SK-N-SH (cell line): ENCODE measurements around the gene PPP1R9B. TPM values are rescaled to one million over a fixed set of nuclear protein-coding genes. Genes with fewer than 3 reads are reported as not detected.

Experiments used
- CTCF ChIA-PET: fragments of 300-600, 350-600 bp; formaldehyde crosslinking; extraction: SDS; loops from one replicate; lab custom pipeline; 2021; lab: Yijun Ruan, JAX
- POLR2A ChIA-PET: fragments of 350-600 bp; sonication (Branson Sonifier 250); formaldehyde crosslinking; extraction: SDS; loops from one replicate; lab custom pipeline; 2020; ENCODE audit warnings: antibody characterized with exemption, inconsistent platforms; lab: Yijun Ruan, JAX
- DNase-seq: peaks from one replicate; pipeline ENCODE4 v3.0.0; 2012
- H2AFZ ChIP-seq: fragments of 200-600 bp; sonication (generic); 2 replicates; pipeline ENCODE4 v1.8.1; 2016; ENCODE audit warnings: antibody characterized with exemption, mild to moderate bottlenecking, low read depth
- H3F3A ChIP-seq: fragments of 200-600 bp; sonication (generic); replicated peaks from 2 replicates; pipeline ENCODE3; 2016; ENCODE audit warnings: antibody characterized with exemption, mild to moderate bottlenecking; ENCODE audit not compliant: insufficient read depth
- H3K27ac ChIP-seq, 2 experiments: fragments of 200-500 bp in 1 of 2; fragments of 200-600 bp in 1 of 2; sonication (Bioruptor generic) in 1 of 2; sonication (generic), shearing (Covaris generic) in 1 of 2; 2 replicates each; pipeline versions ENCODE4 v1.5.1 to v1.6.1; 2014 to 2016; ENCODE audit warnings: low read depth in 2 of 2, inconsistent platforms in 1 of 2, low read length in 1 of 2, mild to moderate bottlenecking in 1 of 2, mixed read lengths in 1 of 2
- H3K27me3 ChIP-seq: fragments of 200-600 bp; sonication (generic), shearing (Covaris generic); 2 replicates; pipeline ENCODE4 v1.6.1; 2016; ENCODE audit warnings: mixed run types; ENCODE audit not compliant: insufficient read depth
- H3K36me3 ChIP-seq, 2 experiments: fragments of 200-500 bp in 1 of 2; fragments of 200-600 bp in 1 of 2; sonication (Bioruptor generic) in 1 of 2; sonication (generic) in 1 of 2; replicated peaks in 1 of 2; 2 replicates each; pipeline versions ENCODE3 to v1.5.1; 2014 to 2016; ENCODE audit warnings: low read length in 1 of 2, mild to moderate bottlenecking in 1 of 2; ENCODE audit not compliant: insufficient read depth in 2 of 2, control insufficient read depth in 1 of 2
- H3K4me1 ChIP-seq, 2 experiments: fragments of 200-500 bp in 1 of 2; fragments of 200-600 bp in 1 of 2; sonication (Bioruptor generic) in 1 of 2; sonication (generic), shearing (Covaris generic) in 1 of 2; 2 replicates each; pipeline versions ENCODE4 v1.5.1 to v1.6.1; 2014 to 2016; ENCODE audit warnings: low read depth in 1 of 2, low read length in 1 of 2, mixed run types in 1 of 2; ENCODE audit not compliant: insufficient read depth in 2 of 2, control insufficient read depth in 1 of 2
- H3K4me2 ChIP-seq: fragments of 200-600 bp; sonication (generic), shearing (Covaris generic); 2 replicates; pipeline ENCODE4 v1.6.1; 2017; ENCODE audit warnings: mixed run types
- H3K4me3 ChIP-seq, 2 experiments: fragments of 200-500 bp in 1 of 2; fragments of 200-600 bp in 1 of 2; sonication (Bioruptor generic) in 1 of 2; sonication (generic), shearing (Covaris generic) in 1 of 2; 2 replicates each; pipeline versions ENCODE4 v1.5.1 to v1.8.1; 2014 to 2016; ENCODE audit warnings: low read depth in 2 of 2, inconsistent platforms in 1 of 2, low read length in 1 of 2, mild to moderate bottlenecking in 1 of 2, mixed read lengths in 1 of 2, moderate library complexity in 1 of 2
- H3K79me2 ChIP-seq: fragments of 200-600 bp; sonication (generic); 2 replicates; pipeline ENCODE4 v1.8.1; 2017; ENCODE audit warnings: mild to moderate bottlenecking; ENCODE audit not compliant: insufficient read depth
- H3K9ac ChIP-seq: fragments of 200-600 bp; sonication (generic); 2 replicates; pipeline ENCODE4 v1.6.1; 2017; ENCODE audit warnings: mixed run types
- H3K9me2 ChIP-seq: fragments of 200-600 bp; sonication (generic); 2 replicates; pipeline ENCODE4 v1.6.1; 2017; ENCODE audit warnings: mixed run types
- H3K9me3 ChIP-seq: fragments of 200-600 bp; sonication (generic); 2 replicates; pipeline ENCODE4 v1.6.1; 2017; ENCODE audit warnings: mixed run types, mild to moderate bottlenecking, moderate library complexity
- H4K20me1 ChIP-seq: fragments of 200-600 bp; sonication (generic); 2 replicates; pipeline ENCODE4 v1.6.1; 2017; ENCODE audit warnings: mild to moderate bottlenecking, mixed run types; ENCODE audit not compliant: insufficient read depth
- CHD2 ChIP-seq: fragments of 150-350 bp; IDR thresholded peaks from 2 replicates; pipeline ENCODE4 v1.6.1; 2018; ENCODE audit warnings: low read length; ENCODE audit not compliant: partially characterized antibody
- CTCF ChIP-seq: fragments of 200-600 bp; sonication (generic); IDR thresholded peaks from 2 replicates; pipeline ENCODE4 v1.6.1; 2017; ENCODE audit warnings: antibody characterized with exemption, mild to moderate bottlenecking, moderate library complexity
- ELF1 ChIP-seq: IDR thresholded peaks from 2 replicates; pipeline ENCODE4 v1.4.0; 2012
- EP300 ChIP-seq, 2 experiments: IDR thresholded peaks; 2 replicates each; pipeline versions ENCODE4 v1.4.0 to v1.6.1; 2012; ENCODE audit warnings: borderline replicate concordance in 1 of 2, low read depth in 1 of 2, low read length in 1 of 2
- FOSL2 ChIP-seq: IDR thresholded peaks from 2 replicates; pipeline ENCODE4 v1.4.0; 2012; ENCODE audit warnings: low read depth, mild to moderate bottlenecking, moderate library complexity, borderline replicate concordance
- GABPA ChIP-seq: IDR thresholded peaks from 2 replicates; pipeline ENCODE4 v1.4.0; 2012; ENCODE audit warnings: low read depth, mild to moderate bottlenecking
- GATA2 ChIP-seq: sonication (generic); formaldehyde crosslinking; IDR thresholded peaks from 2 replicates; pipeline ENCODE4 v1.5.0; 2020; ENCODE audit warnings: mild to moderate bottlenecking, missing genetic modification reagents
- IRF3 ChIP-seq: fragments of 150-350 bp; IDR thresholded peaks from 2 replicates; pipeline ENCODE4 v1.6.1; 2016; ENCODE audit warnings: mild to moderate bottlenecking, low read depth, low read length
- JUND ChIP-seq: IDR thresholded peaks from 2 replicates; pipeline ENCODE4 v1.4.0; 2012
- MAX ChIP-seq: IDR thresholded peaks from 2 replicates; pipeline ENCODE4 v1.4.0; 2012; ENCODE audit warnings: low read depth
- MEF2A ChIP-seq: IDR thresholded peaks from 2 replicates; pipeline ENCODE4 v1.4.0; 2012; ENCODE audit warnings: low read depth, borderline replicate concordance
- MXI1 ChIP-seq: IDR thresholded peaks from 2 replicates; pipeline ENCODE4 v1.6.1; 2012; ENCODE audit warnings: mild to moderate bottlenecking, low read depth, low read length, improper control_type of control experiment
- NFIC ChIP-seq: IDR thresholded peaks from 2 replicates; pipeline ENCODE4 v1.4.0; 2012; ENCODE audit warnings: borderline replicate concordance
- PBX3 ChIP-seq: IDR thresholded peaks from 2 replicates; pipeline ENCODE4; 2012
- POLR2AphosphoS5 ChIP-seq: IDR thresholded peaks from 2 replicates; pipeline ENCODE4 v1.6.1; 2012; ENCODE audit warnings: low read depth, low read length
- RCOR1 ChIP-seq: fragments of 150-350 bp; IDR thresholded peaks from 2 replicates; pipeline ENCODE4 v1.6.1; 2017; ENCODE audit warnings: antibody characterized with exemption, low read length
- RFX5 ChIP-seq: IDR thresholded peaks from 2 replicates; pipeline ENCODE4 v1.6.1; 2012; ENCODE audit warnings: mild to moderate bottlenecking, improper control_type of control experiment, low read length
- SIN3A ChIP-seq: IDR thresholded peaks from 2 replicates; pipeline ENCODE4 v1.6.1; 2012; ENCODE audit warnings: low read depth, mild to moderate bottlenecking, low read length, moderate library complexity, borderline replicate concordance
- SMC3 ChIP-seq: IDR thresholded peaks from 2 replicates; pipeline ENCODE4 v1.6.1; 2012; ENCODE audit warnings: low read depth, low read length, improper control_type of control experiment
- TCF12 ChIP-seq: IDR thresholded peaks from 2 replicates; pipeline ENCODE4 v1.4.0; 2012
- USF1 ChIP-seq: IDR thresholded peaks from 2 replicates; pipeline ENCODE4 v1.4.0; 2012; ENCODE audit warnings: low read depth, borderline replicate concordance
- USF2 ChIP-seq: fragments of 150-350 bp; IDR thresholded peaks from 2 replicates; pipeline ENCODE4 v1.6.1; 2017; ENCODE audit warnings: antibody characterized with exemption, low read length, low read depth, borderline replicate concordance
- YY1 ChIP-seq: IDR thresholded peaks from 2 replicates; pipeline ENCODE4 v1.4.0; 2012; ENCODE audit warnings: low read depth, mild to moderate bottlenecking
- ZBTB33 ChIP-seq: IDR thresholded peaks from 2 replicates; pipeline ENCODE4 v1.4.0; 2012; ENCODE audit warnings: low read depth, borderline replicate concordance
- WGBS: methylation state at CpG from one replicate; pipeline ENCODE4 v1.1.6; 2017; ENCODE audit warnings: low lambda C conversion rate; 5-methylcytosine and 5-hydroxymethylcytosine counted together
- polyA plus RNA-seq, 3 experiments: library from polyadenylated mRNA; depleted of rRNA; stranded (reverse); fragments of >200 nt; gene quantifications; 2 replicates each; pipeline ENCODE4 v1.2.3, GENCODE V29; 2012

The PPP1R9B gene
- polyA plus RNA-seq, 1 of the 3 experiments (the other 2 are of a cell fraction): 35.2 TPM

- Histone ChIP-seq H3K79me2 (no peaks in the 10 kb centered on the region), H3K9me3 (no peaks in the 10 kb centered on the region), H2AFZ (peak overlapping the region; percentile 91), H3K9ac (peak overlapping the region; percentile 63), H3K4me3 (peak overlapping the region; percentile 60 to 72), H4K20me1 (no peaks in the 10 kb centered on the region), H3F3A (peaks cover 16% of the 10 kb centered on the region), H3K9me2 (no peaks in the 10 kb centered on the region), H3K27me3 (no peaks in the 10 kb centered on the region), H3K4me2 (peak overlapping the region; percentile 93), H3K27ac (peak overlapping the region; percentile 3 to 91; a peak in 3 of 4 replicates), H3K4me1 (peaks cover 3 to 10% of the 10 kb centered on the region in 2 experiments; a peak in 1 of 4 replicates), H3K36me3 (no peaks in the 10 kb centered on the region)
- ChIA-PET POLR2A (interaction anchor here (0.6 to 2.7 kb wide), 17 partner anchors 9 to 185 kb away, joined by 3 to 30 read pairs (median 4); partner anchors contain the start of genes PDK2 and SAMD14), CTCF (interaction anchor here (0.6 to 2.8 kb wide), 64 partner anchors 9 to 380 kb away, joined by 3 to 148 read pairs (median 5); partner anchors contain the start of genes COL1A1, PDK2, PPP1R9B and SAMD14)
- peak; percentile 100 for DNase-seq
- under 1% methylated on average over 27 of the region's 53 CpGs for WGBS
- TF ChIP-seq ELF1: no peak
- no peak for TF ChIP-seq ZBTB33
- TF ChIP-seq IRF3: no peak
- no peak for TF ChIP-seq GABPA
- TF ChIP-seq PBX3: no peak; the same call in 1 of the 2 replicates
- TF ChIP-seq MAX: peak; percentile 89
- no peak for TF ChIP-seq USF1
- peak; percentile 76 for TF ChIP-seq CHD2
- TF ChIP-seq POLR2AphosphoS5: peak; percentile 89
- TF ChIP-seq GATA2: peak; percentile 50
- no peak for TF ChIP-seq YY1
- no peak; the same call in 1 of the 2 replicates for TF ChIP-seq TCF12
- TF ChIP-seq EP300 (IDR thresholded peaks at IDR 0.05; ENCODE audit: borderline replicate concordance in 1 of 2, low read depth in 1 of 2, low read length in 1 of 2): peak in 1 of 2 experiments; percentile 44; a peak in 1 of 4 replicates
- TF ChIP-seq NFIC: no peak
- TF ChIP-seq SIN3A: peak; percentile 85
- TF ChIP-seq FOSL2: no peak
- TF ChIP-seq RFX5: peak; percentile 60; the same call in 1 of the 2 replicates
- TF ChIP-seq MXI1: peak; percentile 90
- peak; percentile 99 for TF ChIP-seq SMC3
- TF ChIP-seq RCOR1: peak; percentile 67
- no peak for TF ChIP-seq JUND
- TF ChIP-seq CTCF: peak; percentile 97
- no peak for TF ChIP-seq MEF2A
- no peak for TF ChIP-seq USF2
Observed at GRCh38 chr17:50161023-50161910, 10.8 kb upstream of the PPP1R9B start.
